Inferior parietal cortex (tissue), 1 donor: ENCODE measurements around the gene LRPAP1.
"Not testable (repeated sequence)": the region's sequence is repeated elsewhere in the genome, so short reads cannot be mapped to it uniquely, and the experiment has no call there.

Experiments used
- DNase-seq: peaks from one replicate; pipeline ENCODE4 v3.0.0-alpha.2; 2016; ENCODE audit errors: extremely low spot score

Gene LRPAP1

GRCh38 chr4:3519468-3520264 lies 12.6 kb downstream of the LRPAP1 start:
- DNase-seq = no peak

GRCh38 chr4:3518941-3519340 lies 13.3 kb downstream of the LRPAP1 start:
- no peak for DNase-seq

- no peak for DNase-seq
These were observed 13.7 kb downstream of the LRPAP1 start for GRCh38 chr4:3518511-3518880.

GRCh38 chr4:3517731-3518510 lies 14.3 kb downstream of the LRPAP1 start:
- no peak for DNase-seq

- DNase-seq = no peak
These were observed 15.1 kb downstream of the LRPAP1 start for GRCh38 chr4:3516836-3517730.

- DNase-seq = no peak
These were observed 16.0 kb downstream of the LRPAP1 start for GRCh38 chr4:3516061-3516835.

GRCh38 chr4:3515646-3516045 lies 16.6 kb downstream of the LRPAP1 start:
- DNase-seq = no peak

GRCh38 chr4:3514806-3515501 lies 17.3 kb downstream of the LRPAP1 start:
- DNase-seq = no peak

GRCh38 chr4:3514221-3514780 lies 17.9 kb downstream of the LRPAP1 start:
- no peak for DNase-seq

- DNase-seq = no peak
These were observed 18.4 kb downstream of the LRPAP1 start for GRCh38 chr4:3513807-3514206.

- DNase-seq = no peak
These were observed 19.5 kb downstream of the LRPAP1 start for GRCh38 chr4:3512719-3513118.

- no peak for DNase-seq
These were observed 19.9 kb downstream of the LRPAP1 start for GRCh38 chr4:3512279-3512678.

- not testable (repeated sequence) for DNase-seq
These were observed 20.6 kb downstream of the LRPAP1 start for GRCh38 chr4:3511601-3512000.

GRCh38 chr4:3511187-3511586 lies 21.0 kb downstream of the LRPAP1 start:
- no peak for DNase-seq

- DNase-seq = no peak
These were observed 21.7 kb downstream of the LRPAP1 start for GRCh38 chr4:3510481-3510880.

- no peak for DNase-seq
These were observed 23.7 kb downstream of the LRPAP1 start for GRCh38 chr4:3508542-3508941.

GRCh38 chr4:3505231-3505630 lies 27.0 kb downstream of the LRPAP1 start:
- no peak for DNase-seq

GRCh38 chr4:3502941-3503936 lies 29.0 kb downstream of the LRPAP1 start:
- DNase-seq = no peak

GRCh38 chr4:3501825-3502425 lies 30.3 kb downstream of the LRPAP1 start:
- no peak for DNase-seq
